IMR-90 (cell line): Measurements from ENCODE around the gene TNIP2.

ENCODE experiments used
- MXI1 ChIP-seq: IDR thresholded peaks from 2 replicates; pipeline ENCODE4 v1.6.1; 2012; ENCODE audit warnings: low read depth, mild to moderate bottlenecking, low read length, moderate library complexity, borderline replicate concordance
- NFE2L2 ChIP-seq: fragments of 150-350 bp; IDR thresholded peaks from 2 replicates; pipeline ENCODE4 v1.6.1; 2016; ENCODE audit warnings: low read depth, mild to moderate bottlenecking, low read length
- POLR2A ChIP-seq: IDR thresholded peaks from 2 replicates; pipeline ENCODE4 v1.6.1; 2012; ENCODE audit warnings: mild to moderate bottlenecking, low read depth, low read length
- RAD21 ChIP-seq: IDR thresholded peaks from 2 replicates; pipeline ENCODE4 v1.6.1; 2012; ENCODE audit warnings: low read length, improper control_type of control experiment
- TF ChIP-seq, protein P1 (sequence below): conservative IDR thresholded peaks from 2 replicates; pipeline ENCODE4 v1.5.1; 2012; ENCODE audit warnings: mild to moderate bottlenecking, low read depth, low read length, improper control_type of control experiment

DNA sequence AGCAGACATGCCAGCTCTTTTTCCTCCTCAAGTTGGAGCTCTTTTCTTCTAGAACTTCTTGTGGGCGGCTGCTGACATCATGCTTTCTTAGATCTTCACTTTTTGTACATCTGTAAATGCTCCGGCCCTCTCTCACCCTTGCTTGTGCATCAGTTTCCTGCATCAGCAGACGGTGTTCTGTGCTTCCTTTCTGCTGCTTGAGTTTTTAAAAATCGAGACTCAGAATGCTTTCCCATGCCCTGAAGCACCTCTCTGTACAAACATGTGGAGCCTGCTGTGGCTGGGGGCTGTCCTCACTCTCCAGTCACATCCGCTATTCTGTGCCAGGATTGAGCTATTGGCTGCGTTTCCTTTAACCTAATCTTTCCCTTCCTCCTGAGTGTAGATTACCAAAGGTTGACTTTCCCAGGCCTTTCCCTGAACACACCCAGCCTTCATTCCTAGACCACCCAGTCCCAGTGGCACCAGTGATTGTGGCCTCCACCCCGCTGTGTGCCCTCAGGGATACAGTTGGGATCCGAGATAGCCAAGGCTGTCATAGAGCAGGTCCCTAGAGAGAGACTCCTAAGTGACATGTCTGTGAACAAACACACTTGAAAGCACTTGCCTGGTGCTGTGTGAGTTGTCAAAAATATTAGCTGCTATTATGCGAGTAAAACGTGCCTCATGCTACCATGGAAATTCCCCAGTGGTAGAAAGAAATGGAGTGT, 41.9 kb downstream of the TNIP2 start:
- TF ChIP-seq RAD21 (no peak), MXI1 (no peak), POLR2A (no peak), NFE2L2 (no peak)
- TF ChIP-seq, protein P1, sequence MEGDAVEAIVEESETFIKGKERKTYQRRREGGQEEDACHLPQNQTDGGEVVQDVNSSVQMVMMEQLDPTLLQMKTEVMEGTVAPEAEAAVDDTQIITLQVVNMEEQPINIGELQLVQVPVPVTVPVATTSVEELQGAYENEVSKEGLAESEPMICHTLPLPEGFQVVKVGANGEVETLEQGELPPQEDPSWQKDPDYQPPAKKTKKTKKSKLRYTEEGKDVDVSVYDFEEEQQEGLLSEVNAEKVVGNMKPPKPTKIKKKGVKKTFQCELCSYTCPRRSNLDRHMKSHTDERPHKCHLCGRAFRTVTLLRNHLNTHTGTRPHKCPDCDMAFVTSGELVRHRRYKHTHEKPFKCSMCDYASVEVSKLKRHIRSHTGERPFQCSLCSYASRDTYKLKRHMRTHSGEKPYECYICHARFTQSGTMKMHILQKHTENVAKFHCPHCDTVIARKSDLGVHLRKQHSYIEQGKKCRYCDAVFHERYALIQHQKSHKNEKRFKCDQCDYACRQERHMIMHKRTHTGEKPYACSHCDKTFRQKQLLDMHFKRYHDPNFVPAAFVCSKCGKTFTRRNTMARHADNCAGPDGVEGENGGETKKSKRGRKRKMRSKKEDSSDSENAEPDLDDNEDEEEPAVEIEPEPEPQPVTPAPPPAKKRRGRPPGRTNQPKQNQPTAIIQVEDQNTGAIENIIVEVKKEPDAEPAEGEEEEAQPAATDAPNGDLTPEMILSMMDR = no peak
